Measurements from ENCODE around the gene CDC42BPG.

GRCh38 chr11:64858467-64859263 lies 14.2 kb upstream of the CDC42BPG start:
- TF ChIP-seq GATA3 (IDR thresholded peaks at IDR 0.05; ENCODE audit: low read depth, low read length): no peak
- no peak for TF ChIP-seq GATA2 (IDR thresholded peaks at IDR 0.05; ENCODE audit: low read depth, low read length)

Measured in SH-SY5Y (cell line).